ENCODE data around the gene ITSN1.

The ITSN1 gene

GRCh38 chr21:33732038-33732437 is 89.7 kb downstream of the ITSN1 start:
- TF ChIP-seq REST (IDR thresholded peaks at IDR 0.05; ENCODE audit: insufficient read depth in 1 of 2, low read depth in 2 of 2, low read length in 2 of 2), result no peak
- TF ChIP-seq TAF1 (IDR thresholded peaks at IDR 0.05; ENCODE audit: borderline replicate concordance, insufficient read depth, low read length), result no peak
- no peak for TF ChIP-seq POLR2AphosphoS5 (IDR thresholded peaks at IDR 0.05; ENCODE audit: low read depth, low read length)
- TF ChIP-seq SIN3A (IDR thresholded peaks at IDR 0.05; ENCODE audit: borderline replicate concordance, insufficient read depth, low read length), result no peak
- TF ChIP-seq FOXP2 (optimal IDR thresholded peaks at IDR 0.05; ENCODE audit: borderline replicate concordance, extremely low read depth, extremely low read length, insufficient read depth), result no peak

- TF ChIP-seq SIN3A (IDR thresholded peaks at IDR 0.05; ENCODE audit: borderline replicate concordance, insufficient read depth, low read length), result no peak
- TF ChIP-seq TAF1 (IDR thresholded peaks at IDR 0.05; ENCODE audit: borderline replicate concordance, insufficient read depth, low read length), result no peak
- no peak for TF ChIP-seq REST (IDR thresholded peaks at IDR 0.05; ENCODE audit: insufficient read depth in 1 of 2, low read depth in 2 of 2, low read length in 2 of 2)
- TF ChIP-seq POLR2AphosphoS5 (IDR thresholded peaks at IDR 0.05; ENCODE audit: low read depth, low read length), result no peak
- TF ChIP-seq FOXP2 (optimal IDR thresholded peaks at IDR 0.05; ENCODE audit: borderline replicate concordance, extremely low read depth, extremely low read length, insufficient read depth), result no peak
These were observed 91.3 kb downstream of the ITSN1 start for GRCh38 chr21:33733601-33734000.

GRCh38 chr21:33734291-33734690 is 92.0 kb downstream of the ITSN1 start:
- TF ChIP-seq TAF1 (IDR thresholded peaks at IDR 0.05; ENCODE audit: borderline replicate concordance, insufficient read depth, low read length) (no peak), REST (IDR thresholded peaks at IDR 0.05; ENCODE audit: insufficient read depth in 1 of 2, low read depth in 2 of 2, low read length in 2 of 2) (no peak), SIN3A (IDR thresholded peaks at IDR 0.05; ENCODE audit: borderline replicate concordance, insufficient read depth, low read length) (no peak), FOXP2 (optimal IDR thresholded peaks at IDR 0.05; ENCODE audit: borderline replicate concordance, extremely low read depth, extremely low read length, insufficient read depth) (no peak), POLR2AphosphoS5 (IDR thresholded peaks at IDR 0.05; ENCODE audit: low read depth, low read length) (no peak)

GRCh38 chr21:33734818-33735217 is 92.5 kb downstream of the ITSN1 start:
- TF ChIP-seq POLR2AphosphoS5 (IDR thresholded peaks at IDR 0.05; ENCODE audit: low read depth, low read length) (no peak), SIN3A (IDR thresholded peaks at IDR 0.05; ENCODE audit: borderline replicate concordance, insufficient read depth, low read length) (no peak), FOXP2 (optimal IDR thresholded peaks at IDR 0.05; ENCODE audit: borderline replicate concordance, extremely low read depth, extremely low read length, insufficient read depth) (no peak), TAF1 (IDR thresholded peaks at IDR 0.05; ENCODE audit: borderline replicate concordance, insufficient read depth, low read length) (no peak), REST (IDR thresholded peaks at IDR 0.05; ENCODE audit: insufficient read depth in 1 of 2, low read depth in 2 of 2, low read length in 2 of 2) (no peak)

GRCh38 chr21:33736569-33736968 is 94.3 kb downstream of the ITSN1 start:
- no peak for TF ChIP-seq TAF1 (IDR thresholded peaks at IDR 0.05; ENCODE audit: borderline replicate concordance, insufficient read depth, low read length)
- no peak for TF ChIP-seq POLR2AphosphoS5 (IDR thresholded peaks at IDR 0.05; ENCODE audit: low read depth, low read length)
- TF ChIP-seq REST (IDR thresholded peaks at IDR 0.05; ENCODE audit: insufficient read depth in 1 of 2, low read depth in 2 of 2, low read length in 2 of 2), result no peak
- TF ChIP-seq FOXP2 (optimal IDR thresholded peaks at IDR 0.05; ENCODE audit: borderline replicate concordance, extremely low read depth, extremely low read length, insufficient read depth), result no peak
- TF ChIP-seq SIN3A (IDR thresholded peaks at IDR 0.05; ENCODE audit: borderline replicate concordance, insufficient read depth, low read length), result no peak

Measured in PFSK-1 (cell line).